BLaER1 treated with 17β-estradiol and CSF1 and Interleukin-3, amounts not matched to agents 10 nM and 100 nM (cell line): ENCODE measurements around the gene GPR83.

Experiments used
- H3K27ac ChIP-seq, 11 experiments: shearing (Covaris generic); formaldehyde crosslinking; 2 replicates each; pipeline ENCODE4 v1.8.1; 2022
- H3K27me3 ChIP-seq, 11 experiments: shearing (Covaris generic); formaldehyde crosslinking; 2 replicates each; pipeline ENCODE4 v1.8.1; 2022
- H3K36me3 ChIP-seq, 11 experiments: shearing (Covaris generic); formaldehyde crosslinking; 2 replicates each; pipeline ENCODE4 v1.8.1; 2022
- H3K4me1 ChIP-seq, 10 experiments: shearing (Covaris generic); formaldehyde crosslinking; 2 replicates each; pipeline ENCODE4 v1.8.1; 2022
- H3K4me2 ChIP-seq, 11 experiments: shearing (Covaris generic); formaldehyde crosslinking; 2 replicates each; pipeline ENCODE4 v1.8.1; 2022
- H3K4me3 ChIP-seq, 10 experiments: shearing (Covaris generic); formaldehyde crosslinking; 2 replicates each; pipeline ENCODE4 v1.8.1; 2022
- H3K9ac ChIP-seq, 11 experiments: shearing (Covaris generic); formaldehyde crosslinking; 2 replicates each; pipeline ENCODE4 v1.8.1; 2022
- H3K9me3 ChIP-seq, 11 experiments: shearing (Covaris generic); formaldehyde crosslinking; replicated peaks in 1 of 11; 2 replicates each; pipeline ENCODE4 v1.8.1; 2022
- H4K20me1 ChIP-seq, 11 experiments: shearing (Covaris generic); formaldehyde crosslinking; 2 replicates each; pipeline ENCODE4 v1.8.1; 2022
- Cebpa-rat ChIP-seq, 11 experiments: shearing (Covaris generic); IDR thresholded peaks; 2 replicates each; pipeline ENCODE4 v1.8.1; 2022

The GPR83 gene

GRCh38 chr11:94423507-94423906 lies 22.3 kb upstream of the GPR83 start:
- Histone ChIP-seq H3K4me3 (no peak overlapping the region), H3K36me3 (peaks cover 54 to 95% (median 68%) of the 10 kb centered on the region in 11 experiments), H3K9ac (no peak overlapping the region), H3K9me3 (peaks cover 8 to 21% (median 9%) of the 10 kb centered on the region in 11 experiments), H3K4me1 (no peaks in the 10 kb centered on the region), H3K4me2 (no peak overlapping the region), H3K27ac (no peak overlapping the region), H3K27me3 (no peaks in the 10 kb centered on the region), H4K20me1 (peaks cover 0 to 9% (median 0%) of the 10 kb centered on the region in 11 experiments; a peak in 2 of 22 replicates)
- TF ChIP-seq Cebpa-rat (IDR thresholded peaks at IDR 0.05) = no peak

GRCh38 chr11:94418123-94418765 lies 17.0 kb upstream of the GPR83 start:
- Histone ChIP-seq H3K4me2 (no peak overlapping the region), H3K4me3 (no peak overlapping the region), H4K20me1 (peaks cover 0 to 4% (median 0%) of the 10 kb centered on the region in 11 experiments; a peak in 1 of 22 replicates), H3K4me1 (no peaks in the 10 kb centered on the region), H3K9me3 (no peaks in the 10 kb centered on the region), H3K27ac (no peak overlapping the region), H3K27me3 (no peaks in the 10 kb centered on the region), H3K36me3 (peaks cover 16 to 64% (median 33%) of the 10 kb centered on the region in 11 experiments; a peak in 21 of 22 replicates), H3K9ac (no peak overlapping the region)
- TF ChIP-seq Cebpa-rat (IDR thresholded peaks at IDR 0.05) = no peak

GRCh38 chr11:94417386-94417987 lies 16.3 kb upstream of the GPR83 start:
- Histone ChIP-seq H4K20me1 (no peaks in the 10 kb centered on the region), H3K4me3 (no peak overlapping the region), H3K36me3 (peaks cover 8 to 56% (median 25%) of the 10 kb centered on the region in 11 experiments; a peak in 18 of 22 replicates), H3K27me3 (no peaks in the 10 kb centered on the region), H3K9me3 (no peaks in the 10 kb centered on the region), H3K4me1 (no peaks in the 10 kb centered on the region), H3K9ac (no peak overlapping the region), H3K27ac (no peak overlapping the region), H3K4me2 (no peak overlapping the region)
- TF ChIP-seq Cebpa-rat (IDR thresholded peaks at IDR 0.05) = no peak

- no peak overlapping the region for H3K4me2 ChIP-seq
- H3K9ac ChIP-seq = no peak overlapping the region
- peaks cover 0 to 8% (median 0%) of the 10 kb centered on the region in 11 experiments; a peak in 4 of 22 replicates for H3K36me3 ChIP-seq
- H3K9me3 ChIP-seq = peaks cover 11 to 38% (median 26%) of the 10 kb centered on the region in 11 experiments; a peak in 21 of 22 replicates
- H3K27ac ChIP-seq = no peak overlapping the region
- no peaks in the 10 kb centered on the region for H4K20me1 ChIP-seq
- H3K27me3 ChIP-seq = 0 out of 22 replicates have a peak, but pooled peaks cover 0 to 4% (median 0%) of the 10 kb centered on the region in 11 experiments
- 0 out of 20 replicates have a peak, but pooled peaks cover 0 to 5% (median 0%) of the 10 kb centered on the region in 10 experiments for H3K4me1 ChIP-seq
- no peak for TF ChIP-seq Cebpa-rat (IDR thresholded peaks at IDR 0.05)
- no peak overlapping the region for H3K4me3 ChIP-seq
These were observed 4.0 kb upstream of the GPR83 start for GRCh38 chr11:94405062-94405833.

GRCh38 chr11:94402355-94402754 lies 1.1 kb upstream of the GPR83 start:
- Histone ChIP-seq H3K4me3 (no peak overlapping the region), H3K27me3 (0 out of 22 replicates have a peak, but pooled peaks cover 0 to 4% (median 0%) of the 10 kb centered on the region in 11 experiments), H3K36me3 (no peaks in the 10 kb centered on the region; a peak in 1 of 22 replicates), H3K4me2 (no peak overlapping the region), H3K27ac (no peak overlapping the region), H4K20me1 (no peaks in the 10 kb centered on the region), H3K4me1 (0 out of 20 replicates have a peak, but pooled peaks cover 0 to 5% (median 0%) of the 10 kb centered on the region in 10 experiments), H3K9me3 (peaks cover 8 to 36% (median 19%) of the 10 kb centered on the region in 11 experiments; a peak in 20 of 22 replicates), H3K9ac (no peak overlapping the region)
- TF ChIP-seq Cebpa-rat (IDR thresholded peaks at IDR 0.05) = no peak

- Histone ChIP-seq H3K9me3 (peaks cover 8 to 36% (median 19%) of the 10 kb centered on the region in 11 experiments; a peak in 20 of 22 replicates), H3K9ac (no peak overlapping the region), H3K27ac (no peak overlapping the region), H3K4me2 (no peak overlapping the region), H3K4me3 (no peak overlapping the region), H3K4me1 (0 out of 20 replicates have a peak, but pooled peaks cover 0 to 5% (median 0%) of the 10 kb centered on the region in 10 experiments), H3K36me3 (no peaks in the 10 kb centered on the region; a peak in 1 of 22 replicates), H3K27me3 (0 out of 22 replicates have a peak, but pooled peaks cover 0 to 4% (median 0%) of the 10 kb centered on the region in 11 experiments), H4K20me1 (no peaks in the 10 kb centered on the region)
- no peak for TF ChIP-seq Cebpa-rat (IDR thresholded peaks at IDR 0.05)
These were observed 600 bp upstream of the GPR83 start for GRCh38 chr11:94401773-94402265.

GRCh38 chr11:94400457-94400838 lies 771 bp downstream of the GPR83 start:
- H3K4me2 ChIP-seq = no peak overlapping the region

GRCh38 chr11:94400050-94400449 lies 1.2 kb downstream of the GPR83 start:
- Histone ChIP-seq H3K27ac (no peak overlapping the region), H3K9me3 (peaks cover 8 to 36% (median 19%) of the 10 kb centered on the region in 11 experiments; a peak in 20 of 22 replicates), H4K20me1 (no peaks in the 10 kb centered on the region), H3K9ac (no peak overlapping the region), H3K27me3 (0 out of 22 replicates have a peak, but pooled peaks cover 0 to 4% (median 0%) of the 10 kb centered on the region in 11 experiments), H3K4me1 (0 out of 20 replicates have a peak, but pooled peaks cover 0 to 5% (median 0%) of the 10 kb centered on the region in 10 experiments), H3K4me3 (no peak overlapping the region), H3K4me2 (no peak overlapping the region), H3K36me3 (no peaks in the 10 kb centered on the region; a peak in 1 of 22 replicates)
- no peak for TF ChIP-seq Cebpa-rat (IDR thresholded peaks at IDR 0.05)

More at GRCh38 chr11:94400457-94400838, 771 bp downstream of the GPR83 start:
- Histone ChIP-seq H3K9me3 (peaks cover 8 to 36% (median 19%) of the 10 kb centered on the region in 11 experiments; a peak in 20 of 22 replicates), H3K4me1 (0 out of 20 replicates have a peak, but pooled peaks cover 0 to 5% (median 0%) of the 10 kb centered on the region in 10 experiments), H3K4me3 (no peak overlapping the region), H4K20me1 (no peaks in the 10 kb centered on the region), H3K9ac (no peak overlapping the region), H3K27ac (no peak overlapping the region), H3K27me3 (0 out of 22 replicates have a peak, but pooled peaks cover 0 to 4% (median 0%) of the 10 kb centered on the region in 11 experiments), H3K36me3 (no peaks in the 10 kb centered on the region; a peak in 1 of 22 replicates)
- TF ChIP-seq Cebpa-rat (IDR thresholded peaks at IDR 0.05) = no peak
